Omental fat pad (tissue), 4 donors: Measurements from ENCODE around the gene PCNT. TPM values are rescaled to one million over a fixed set of nuclear protein-coding genes. Genes with fewer than 3 reads are reported as not detected.

Source experiments
- ATAC-seq: fragments of 150-250 bp; one replicate; pipeline ENCODE4 v1.9.1; 2016; ENCODE audit warnings: mild to moderate bottlenecking, moderate library complexity; ENCODE audit not compliant: low FRiP score
- DNase-seq: peaks from one replicate; pipeline ENCODE4 v3.0.0-alpha.2; 2019; ENCODE audit warnings: low spot score
- total RNA-seq, 4 donors: library from RNA; depleted of rRNA; stranded (reverse); fragments of >200 nt; gene quantifications; one replicate each; pipeline ENCODE4 v1.1.0, GENCODE V29; 2016
- TF ChIP-seq, protein P1 (sequence below), 3 donors: fragments of 450-650 bp; IDR thresholded peaks; one replicate each; pipeline ENCODE4 v1.5.1; 2016 to 2017; ENCODE audit warnings: antibody characterized with exemption in 3 of 3, mild to moderate bottlenecking in 3 of 3, moderate library complexity in 2 of 3

PCNT gene
- total RNA-seq, 4 donors from 2014 or later = 23.0 to 51.7 (median 24.4) TPM

GRCh38 chr21:46436621-46437020, 112.7 kb downstream of the PCNT start:
- ATAC-seq (no peak), DNase-seq (no peak)
- TF ChIP-seq, protein P1, sequence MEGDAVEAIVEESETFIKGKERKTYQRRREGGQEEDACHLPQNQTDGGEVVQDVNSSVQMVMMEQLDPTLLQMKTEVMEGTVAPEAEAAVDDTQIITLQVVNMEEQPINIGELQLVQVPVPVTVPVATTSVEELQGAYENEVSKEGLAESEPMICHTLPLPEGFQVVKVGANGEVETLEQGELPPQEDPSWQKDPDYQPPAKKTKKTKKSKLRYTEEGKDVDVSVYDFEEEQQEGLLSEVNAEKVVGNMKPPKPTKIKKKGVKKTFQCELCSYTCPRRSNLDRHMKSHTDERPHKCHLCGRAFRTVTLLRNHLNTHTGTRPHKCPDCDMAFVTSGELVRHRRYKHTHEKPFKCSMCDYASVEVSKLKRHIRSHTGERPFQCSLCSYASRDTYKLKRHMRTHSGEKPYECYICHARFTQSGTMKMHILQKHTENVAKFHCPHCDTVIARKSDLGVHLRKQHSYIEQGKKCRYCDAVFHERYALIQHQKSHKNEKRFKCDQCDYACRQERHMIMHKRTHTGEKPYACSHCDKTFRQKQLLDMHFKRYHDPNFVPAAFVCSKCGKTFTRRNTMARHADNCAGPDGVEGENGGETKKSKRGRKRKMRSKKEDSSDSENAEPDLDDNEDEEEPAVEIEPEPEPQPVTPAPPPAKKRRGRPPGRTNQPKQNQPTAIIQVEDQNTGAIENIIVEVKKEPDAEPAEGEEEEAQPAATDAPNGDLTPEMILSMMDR (IDR thresholded peaks at IDR 0.05) = no peak

DNA sequence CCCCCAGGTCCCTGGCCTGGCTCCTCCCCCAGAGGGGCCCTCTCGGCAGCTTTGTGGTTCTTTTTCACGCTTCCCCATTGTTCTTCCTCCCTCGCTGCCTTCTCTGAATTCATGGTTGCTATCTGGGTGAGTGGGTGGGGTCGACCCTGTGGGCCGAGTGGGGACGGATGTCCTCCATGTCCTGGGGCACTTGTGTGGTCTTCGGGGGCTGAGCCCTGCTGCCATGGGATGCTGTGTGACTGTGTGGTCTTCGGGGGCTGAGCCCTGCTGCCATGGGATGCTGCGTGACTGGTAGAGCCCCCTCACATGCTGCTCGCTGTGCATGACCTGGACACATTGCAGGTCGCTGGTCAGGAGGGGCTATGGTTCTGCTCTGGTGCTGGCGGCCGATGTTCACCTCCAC, 113.1 kb downstream of the PCNT start:
- no peak for ATAC-seq
- no peak for DNase-seq

DNA sequence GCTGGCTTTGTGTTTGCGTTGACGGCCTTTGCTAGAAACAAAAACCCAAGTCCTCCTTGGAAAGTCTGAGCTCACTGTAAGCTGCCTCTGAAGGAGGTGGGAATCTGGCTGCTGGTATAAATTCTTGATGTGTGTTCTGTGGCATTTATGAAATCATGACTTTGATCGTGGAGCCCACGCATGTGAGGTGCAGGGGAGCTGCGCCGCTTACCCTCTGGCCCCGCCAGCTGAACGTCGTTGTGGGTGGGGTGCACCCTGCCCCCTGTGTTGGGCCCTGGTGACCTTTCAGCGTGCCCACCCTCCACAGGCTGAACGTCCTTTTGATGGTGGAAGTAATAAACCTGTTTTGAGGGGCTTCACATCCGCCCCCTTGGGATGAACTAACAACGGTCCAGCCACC, 113.6 kb downstream of the PCNT start:
- DNase-seq (no peak), ATAC-seq (no peak)
- TF ChIP-seq, protein P1 (IDR thresholded peaks at IDR 0.05) = no peak

More for the DNA sequence above, 113.1 kb downstream of the PCNT start:
- TF ChIP-seq, protein P1 (IDR thresholded peaks at IDR 0.05) = no peak

DNA sequence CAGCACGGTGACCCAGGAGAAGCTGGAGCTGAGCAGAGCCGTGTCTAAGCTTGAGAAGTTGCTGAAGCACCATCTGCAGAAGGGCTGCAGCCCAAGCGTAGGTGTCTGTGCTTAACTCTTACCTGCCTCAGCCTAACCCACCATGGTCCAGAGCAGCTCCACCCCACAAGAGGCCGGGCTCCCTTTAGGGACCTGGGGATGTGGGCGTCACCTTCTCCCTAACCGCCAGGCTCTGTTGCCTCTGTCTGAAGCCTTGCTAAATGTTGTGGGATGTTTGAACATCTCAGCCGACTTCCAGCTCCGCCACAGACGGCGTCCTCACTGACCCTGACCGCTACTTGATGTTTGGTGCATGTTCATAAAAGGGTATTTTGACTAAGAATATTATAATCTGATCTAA, 114.3 kb downstream of the PCNT start:
- TF ChIP-seq, protein P1 (IDR thresholded peaks at IDR 0.05) = no peak
- DNase-seq = no peak
- ATAC-seq = no peak

- TF ChIP-seq, protein P1 (IDR thresholded peaks at IDR 0.05) = no peak
- no peak for DNase-seq
Observed at GRCh38 chr21:46439906-46440305, 116.0 kb downstream of the PCNT start.

GRCh38 chr21:46441331-46441730, 117.4 kb downstream of the PCNT start:
- TF ChIP-seq, protein P1 (IDR thresholded peaks at IDR 0.05) = no peak
- no peak for ATAC-seq
- no peak for DNase-seq

More at GRCh38 chr21:46439906-46440305, 116.0 kb downstream of the PCNT start:
- ATAC-seq = no peak

DNA sequence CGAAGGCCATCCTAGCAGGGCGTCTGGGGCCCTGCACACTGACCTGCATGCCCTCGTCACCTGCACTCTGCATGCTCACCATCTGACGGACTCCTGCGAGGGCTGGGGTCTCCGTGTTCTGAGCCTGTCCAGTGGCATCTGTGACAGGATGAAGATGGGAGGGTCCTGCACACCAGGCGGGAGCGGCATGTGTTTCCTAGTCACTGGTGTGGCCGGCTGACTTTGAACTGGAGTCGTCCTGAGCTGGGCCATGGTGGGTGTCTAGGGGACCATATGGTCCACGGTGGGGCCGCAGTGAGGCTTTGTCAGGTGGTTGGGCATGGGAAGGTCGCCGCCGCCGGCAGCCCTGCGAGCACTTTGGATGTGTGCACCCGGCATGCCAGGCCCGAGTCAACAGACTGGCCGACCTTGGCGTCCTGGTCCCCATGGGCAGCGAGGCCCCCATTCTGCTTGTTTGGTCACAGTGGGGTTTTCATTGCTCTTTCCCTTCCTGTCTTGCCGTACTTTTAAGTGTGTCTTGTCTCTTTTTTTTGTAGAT, 118.1 kb downstream of the PCNT start:
- TF ChIP-seq, protein P1 (IDR thresholded peaks at IDR 0.05) = no peak
- no peak for DNase-seq

More for the DNA sequence above, 118.1 kb downstream of the PCNT start:
- no peak for ATAC-seq
